Measurements from ENCODE around the gene SEC63.
"Not testable (repeated sequence)": the region's sequence is repeated elsewhere in the genome, so short reads cannot be mapped to it uniquely, and the experiment has no call there.

SEC63 gene

GRCh38 chr6:107926697-107927544 lies 31.1 kb downstream of the SEC63 start:
- not testable (repeated sequence) for DNase-seq

- DNase-seq: no peak
These were observed 40.3 kb downstream of the SEC63 start for GRCh38 chr6:107917451-107918375.

- not testable (repeated sequence) for DNase-seq
These were observed 41.0 kb downstream of the SEC63 start for GRCh38 chr6:107916961-107917360.

- DNase-seq: no peak
These were observed 46.3 kb downstream of the SEC63 start for GRCh38 chr6:107911692-107912091.

- no peak for DNase-seq
These were observed 63.1 kb downstream of the SEC63 start for GRCh38 chr6:107894809-107895396.

GRCh38 chr6:107890431-107890830 lies 67.6 kb downstream of the SEC63 start:
- DNase-seq: not testable (repeated sequence)

GRCh38 chr6:107885950-107886349 lies 72.1 kb downstream of the SEC63 start:
- DNase-seq: not testable (repeated sequence)

GRCh38 chr6:107879941-107880340 lies 78.1 kb downstream of the SEC63 start:
- DNase-seq: no peak

- DNase-seq: no peak
These were observed 80.0 kb downstream of the SEC63 start for GRCh38 chr6:107877968-107878367.

- DNase-seq: no peak
These were observed 86.0 kb downstream of the SEC63 start for GRCh38 chr6:107871976-107872375.

GRCh38 chr6:107871512-107871911 lies 86.5 kb downstream of the SEC63 start:
- DNase-seq: not testable (repeated sequence)

- no peak for DNase-seq
These were observed 87.0 kb downstream of the SEC63 start for GRCh38 chr6:107871016-107871415.

GRCh38 chr6:107870381-107870780 lies 87.6 kb downstream of the SEC63 start:
- no peak for DNase-seq

GRCh38 chr6:107869871-107870270 lies 88.1 kb downstream of the SEC63 start:
- no peak for DNase-seq

- no peak for DNase-seq
These were observed 89.0 kb downstream of the SEC63 start for GRCh38 chr6:107868867-107869611.

- no peak for DNase-seq
These were observed 90.7 kb downstream of the SEC63 start for GRCh38 chr6:107867302-107867615.

GRCh38 chr6:107866606-107867301 lies 91.3 kb downstream of the SEC63 start:
- no peak for DNase-seq

GRCh38 chr6:107864226-107865127 lies 93.5 kb downstream of the SEC63 start:
- DNase-seq: no peak

GRCh38 chr6:107862383-107862782 lies 95.6 kb downstream of the SEC63 start:
- no peak for DNase-seq

- DNase-seq: not testable (repeated sequence)
These were observed 97.0 kb downstream of the SEC63 start for GRCh38 chr6:107860963-107861362.

GRCh38 chr6:107860144-107860543 lies 97.9 kb downstream of the SEC63 start:
- not testable (repeated sequence) for DNase-seq
